ENCODE results near the gene PACRG.

PACRG gene

GRCh38 chr6:163085426-163085825, 357.7 kb downstream of the PACRG start:
- DNase-seq (ENCODE audit: low read depth in 2 of 2) = no peak

- DNase-seq (ENCODE audit: low read depth in 2 of 2) = no peak
Observed at GRCh38 chr6:163085861-163086623, 358.3 kb downstream of the PACRG start.

GRCh38 chr6:163086624-163086920, 358.8 kb downstream of the PACRG start:
- DNase-seq (ENCODE audit: low read depth in 2 of 2) = no peak

GRCh38 chr6:163087981-163088380, 360.2 kb downstream of the PACRG start:
- no peak for DNase-seq (ENCODE audit: low read depth in 2 of 2)

- DNase-seq (ENCODE audit: low read depth in 2 of 2) = no peak
Observed at GRCh38 chr6:163092876-163093275, 365.1 kb downstream of the PACRG start.

GRCh38 chr6:163094881-163095280, 367.1 kb downstream of the PACRG start:
- DNase-seq (ENCODE audit: low read depth in 2 of 2) = no peak

GRCh38 chr6:163095401-163095800, 367.6 kb downstream of the PACRG start:
- no peak for DNase-seq (ENCODE audit: low read depth in 2 of 2)

GRCh38 chr6:163098827-163099479, 371.2 kb downstream of the PACRG start:
- no peak for DNase-seq (ENCODE audit: low read depth in 2 of 2)

- no peak for DNase-seq (ENCODE audit: low read depth in 2 of 2)
Observed at GRCh38 chr6:163099621-163100171, 371.9 kb downstream of the PACRG start.

GRCh38 chr6:163100259-163100658, 372.5 kb downstream of the PACRG start:
- DNase-seq (ENCODE audit: low read depth in 2 of 2) = no peak

GRCh38 chr6:163113358-163113962, 385.7 kb downstream of the PACRG start:
- no peak for DNase-seq (ENCODE audit: low read depth in 2 of 2)

GRCh38 chr6:163118941-163119340, 391.2 kb downstream of the PACRG start:
- DNase-seq (ENCODE audit: low read depth in 2 of 2) = no peak

- no peak for DNase-seq (ENCODE audit: low read depth in 2 of 2)
Observed at GRCh38 chr6:163120223-163120622, 392.4 kb downstream of the PACRG start.

- DNase-seq (ENCODE audit: low read depth in 2 of 2) = no peak
Observed at GRCh38 chr6:163121270-163121669, 393.5 kb downstream of the PACRG start.

GRCh38 chr6:163122365-163122764, 394.6 kb downstream of the PACRG start:
- no peak for DNase-seq (ENCODE audit: low read depth in 2 of 2)

- DNase-seq (ENCODE audit: low read depth in 2 of 2) = no peak
Observed at GRCh38 chr6:163123098-163123497, 395.3 kb downstream of the PACRG start.

- DNase-seq (ENCODE audit: low read depth in 2 of 2) = no peak
Observed at GRCh38 chr6:163126741-163127140, 399.0 kb downstream of the PACRG start.

- no peak for DNase-seq (ENCODE audit: low read depth in 2 of 2)
Observed at GRCh38 chr6:163127587-163127986, 399.8 kb downstream of the PACRG start.

- no peak for DNase-seq (ENCODE audit: low read depth in 2 of 2)
Observed at GRCh38 chr6:163128324-163128723, 400.6 kb downstream of the PACRG start.

GRCh38 chr6:163132050-163132750, 404.4 kb downstream of the PACRG start:
- no peak for DNase-seq (ENCODE audit: low read depth in 2 of 2)

- DNase-seq (ENCODE audit: low read depth in 2 of 2) = no peak
Observed at GRCh38 chr6:163133017-163133416, 405.2 kb downstream of the PACRG start.

GRCh38 chr6:163133691-163134090, 405.9 kb downstream of the PACRG start:
- DNase-seq (ENCODE audit: low read depth in 2 of 2) = no peak
